Right atrium auricular region (tissue), 2 donors: Measurements from ENCODE around the gene CEP63. TPM values are rescaled to one million over a fixed set of nuclear protein-coding genes. Genes with fewer than 3 reads are reported as not detected.

Experiments
- DNase-seq: peaks from one replicate; pipeline ENCODE4 v3.0.0-alpha.2; 2019; ENCODE audit warnings: low spot score
- H3K27ac ChIP-seq, 2 donors: fragments of 200-600 bp; sonication (generic); 1 replicate in 1 of 2; 2 replicates in 1 of 2; pipeline ENCODE4 v1.5.1; 2016 to 2019
- H3K27me3 ChIP-seq, 2 donors: fragments of 200-600 bp; sonication (generic); one replicate each; pipeline versions ENCODE4 v1.5.1 to v1.6.0; 2017 to 2019
- H3K36me3 ChIP-seq: fragments of 200-600 bp; sonication (generic); one replicate; pipeline ENCODE4 v1.5.1; 2016
- H3K4me1 ChIP-seq, 2 donors: fragments of 200-600 bp; sonication (generic); one replicate each; pipeline versions ENCODE4 v1.5.1 to v1.6.0; 2017 to 2019
- H3K4me3 ChIP-seq, 2 donors: fragments of 200-600 bp; sonication (generic); 1 replicate in 1 of 2; 2 replicates in 1 of 2; pipeline ENCODE4 v1.5.1; 2017 to 2019; ENCODE audit warnings: mild to moderate bottlenecking in 1 of 2, moderate library complexity in 1 of 2
- H3K9me3 ChIP-seq, 2 donors: fragments of 200-600 bp; sonication (generic); one replicate each; pipeline ENCODE4 v1.5.1; 2019
- total RNA-seq, 2 donors: library from RNA; depleted of rRNA; stranded (reverse); fragments of >200 nt; gene quantifications; one replicate each; pipeline ENCODE4 v1.1.0, GENCODE V29; 2016
- TF ChIP-seq, protein P1 (sequence below), 2 donors: fragments of 200-600 bp; sonication (generic); IDR thresholded peaks; one replicate each; pipeline ENCODE4 v1.5.1; 2019; ENCODE audit warnings: antibody characterized with exemption in 2 of 2

Gene CEP63
- total RNA-seq, 2 donors from 2014 or later: 16.1 to 27.8 TPM

DNA sequence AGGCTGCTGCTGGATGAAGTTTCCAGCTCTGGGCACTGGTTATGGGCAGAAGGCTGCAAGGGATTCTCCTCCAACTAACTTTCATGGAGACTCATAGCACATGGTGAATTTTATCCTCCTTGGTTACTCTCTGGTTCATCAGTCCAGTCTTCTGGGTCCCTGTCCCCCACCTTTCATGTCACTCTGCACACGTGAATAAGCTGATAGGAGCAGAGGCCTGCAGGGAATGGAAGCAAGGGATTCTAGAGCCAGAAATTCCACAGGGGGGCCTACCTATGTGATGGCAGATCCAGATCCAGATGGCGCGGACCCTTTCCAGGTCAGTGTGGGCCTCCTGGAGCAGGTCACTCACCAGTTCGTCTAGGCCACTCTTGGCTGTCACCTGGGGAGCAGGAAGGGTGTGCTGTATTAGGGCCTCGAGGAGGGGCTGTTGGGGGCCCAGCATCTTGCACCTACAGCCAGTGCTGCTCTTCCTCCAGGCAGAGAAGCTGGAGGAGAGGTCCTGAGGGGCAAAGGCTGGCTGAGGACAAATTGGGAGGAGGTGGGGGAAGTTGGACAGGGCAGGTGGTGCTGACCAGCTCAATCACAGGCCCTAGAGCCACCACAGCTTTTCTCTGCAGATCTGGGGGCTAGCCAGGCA is 134.7 kb downstream of the CEP63 start:
- no peaks in the 10 kb centered on the region for H3K9me3 ChIP-seq
- TF ChIP-seq, protein P1, sequence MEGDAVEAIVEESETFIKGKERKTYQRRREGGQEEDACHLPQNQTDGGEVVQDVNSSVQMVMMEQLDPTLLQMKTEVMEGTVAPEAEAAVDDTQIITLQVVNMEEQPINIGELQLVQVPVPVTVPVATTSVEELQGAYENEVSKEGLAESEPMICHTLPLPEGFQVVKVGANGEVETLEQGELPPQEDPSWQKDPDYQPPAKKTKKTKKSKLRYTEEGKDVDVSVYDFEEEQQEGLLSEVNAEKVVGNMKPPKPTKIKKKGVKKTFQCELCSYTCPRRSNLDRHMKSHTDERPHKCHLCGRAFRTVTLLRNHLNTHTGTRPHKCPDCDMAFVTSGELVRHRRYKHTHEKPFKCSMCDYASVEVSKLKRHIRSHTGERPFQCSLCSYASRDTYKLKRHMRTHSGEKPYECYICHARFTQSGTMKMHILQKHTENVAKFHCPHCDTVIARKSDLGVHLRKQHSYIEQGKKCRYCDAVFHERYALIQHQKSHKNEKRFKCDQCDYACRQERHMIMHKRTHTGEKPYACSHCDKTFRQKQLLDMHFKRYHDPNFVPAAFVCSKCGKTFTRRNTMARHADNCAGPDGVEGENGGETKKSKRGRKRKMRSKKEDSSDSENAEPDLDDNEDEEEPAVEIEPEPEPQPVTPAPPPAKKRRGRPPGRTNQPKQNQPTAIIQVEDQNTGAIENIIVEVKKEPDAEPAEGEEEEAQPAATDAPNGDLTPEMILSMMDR (IDR thresholded peaks at IDR 0.05): no peak
- peak; percentile 21 for DNase-seq
- H3K27me3 ChIP-seq: no peaks in the 10 kb centered on the region
- no peaks in the 10 kb centered on the region for H3K36me3 ChIP-seq
- no peak overlapping the region for H3K27ac ChIP-seq
- no peak overlapping the region for H3K4me3 ChIP-seq
- no peaks in the 10 kb centered on the region for H3K4me1 ChIP-seq

DNA sequence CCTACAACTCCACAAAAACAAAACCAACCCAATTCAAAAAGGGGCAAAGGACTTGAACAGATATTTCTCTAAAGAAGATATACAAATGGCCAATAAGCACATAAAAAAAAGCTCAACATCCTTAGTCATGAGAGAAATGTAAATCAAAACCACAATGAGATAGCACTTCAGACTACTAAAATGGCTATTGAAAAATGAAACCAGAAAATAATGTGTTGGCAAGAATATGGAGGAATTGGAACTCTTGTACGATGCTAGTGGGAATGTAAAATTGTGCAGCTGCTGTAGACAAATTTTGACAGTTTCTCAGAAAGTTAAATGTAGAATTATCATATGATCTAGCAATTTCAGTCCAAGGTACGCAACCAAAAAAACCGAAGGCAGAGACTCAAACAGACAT is 136.0 kb downstream of the CEP63 start:
- Histone ChIP-seq H3K27me3 (no peaks in the 10 kb centered on the region), H3K9me3 (no peaks in the 10 kb centered on the region), H3K4me1 (no peaks in the 10 kb centered on the region), H3K36me3 (no peaks in the 10 kb centered on the region), H3K27ac (no peak overlapping the region), H3K4me3 (no peak overlapping the region)
- TF ChIP-seq, protein P1 (IDR thresholded peaks at IDR 0.05): no peak
- no peak for DNase-seq

DNA sequence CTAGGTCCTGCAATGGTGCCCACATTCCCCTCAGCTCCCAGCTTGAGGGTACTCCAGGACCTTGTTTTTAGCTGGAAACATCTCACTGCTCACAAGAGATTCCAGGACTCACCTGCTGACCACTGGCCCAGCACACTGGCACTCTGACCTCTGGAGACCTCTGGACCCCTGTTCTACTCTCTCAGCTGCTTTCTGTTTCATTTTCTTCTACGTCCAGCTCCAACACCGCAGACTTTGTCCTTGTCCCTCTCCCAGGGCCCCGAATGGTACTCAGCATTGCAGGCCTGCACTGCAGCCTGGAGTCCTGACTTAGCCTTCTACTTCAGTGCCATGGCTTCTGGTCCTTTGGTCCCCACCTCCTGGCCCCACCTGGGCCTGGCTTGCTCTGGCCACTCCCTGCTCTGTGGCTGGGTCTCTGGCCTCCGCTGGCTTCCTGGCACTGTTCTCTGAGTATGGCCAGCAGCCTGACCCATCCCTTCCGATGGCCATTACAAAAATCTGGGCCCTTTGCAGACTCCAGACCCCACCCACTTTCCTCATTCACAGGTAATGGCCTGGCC is 137.0 kb downstream of the CEP63 start:
- Histone ChIP-seq H3K27ac (no peak overlapping the region), H3K9me3 (no peaks in the 10 kb centered on the region), H3K4me3 (no peak overlapping the region), H3K4me1 (no peaks in the 10 kb centered on the region), H3K36me3 (no peaks in the 10 kb centered on the region), H3K27me3 (no peaks in the 10 kb centered on the region)
- DNase-seq: peak; percentile 9
- TF ChIP-seq, protein P1 (IDR thresholded peaks at IDR 0.05): no peak

DNA sequence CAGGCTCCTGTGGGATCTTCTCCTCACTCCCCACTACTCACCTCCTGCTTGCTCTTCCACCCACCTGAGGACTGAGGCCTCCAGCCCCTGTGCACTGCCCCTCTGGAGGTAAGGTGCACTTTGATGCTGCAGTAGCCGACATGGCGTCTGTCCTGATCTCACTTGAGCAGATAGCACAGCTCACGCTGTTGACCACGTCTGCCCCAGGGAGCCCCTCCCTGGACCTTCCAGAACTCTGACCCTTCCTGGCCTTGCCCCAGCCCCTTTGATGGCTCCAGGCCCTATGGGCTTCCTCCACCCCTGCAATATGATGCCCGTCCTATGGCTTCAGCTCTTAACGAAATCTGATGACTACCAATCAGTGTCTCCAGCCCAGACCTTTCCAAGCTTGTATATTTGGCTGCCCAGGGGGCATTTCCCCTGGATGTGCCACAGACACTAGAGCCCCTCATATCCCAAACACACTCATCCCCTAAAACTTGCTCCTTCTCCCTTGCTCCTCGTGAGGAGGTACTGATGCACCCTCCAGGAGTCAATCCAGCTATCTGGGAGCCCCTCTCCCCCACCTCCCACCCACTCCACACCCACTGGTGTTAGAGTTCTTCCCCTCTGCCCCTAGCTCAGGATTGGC is 137.9 kb downstream of the CEP63 start:
- H3K27ac ChIP-seq: no peak overlapping the region

More for the DNA sequence above, 137.9 kb downstream of the CEP63 start:
- Histone ChIP-seq H3K4me3 (no peak overlapping the region), H3K27me3 (no peaks in the 10 kb centered on the region), H3K36me3 (no peaks in the 10 kb centered on the region), H3K9me3 (no peaks in the 10 kb centered on the region), H3K4me1 (no peaks in the 10 kb centered on the region)
- DNase-seq: peak; percentile 38
- TF ChIP-seq, protein P1 (IDR thresholded peaks at IDR 0.05): no peak

Other genes starting within 250 kb of the CEP63 start
- 10 to 100 TPM; 46.2 to 61.0 TPM for gene RYK, start 235.2 kb upstream of the CEP63 start, total RNA-seq
- 100 to 1,000 TPM in 1 of 2 donors, 10 to 100 TPM in 1; 62.3 to 119 TPM for gene AMOTL2, start 111.6 kb upstream of the CEP63 start, total RNA-seq
- gene ANAPC13, start 72 bp upstream of the CEP63 start, total RNA-seq: 100 to 1,000 TPM in 1 of 2 donors, 10 to 100 TPM in 1; 67.8 to 110 TPM
- under 1 TPM; 0.33 to 0.59 TPM for gene KY, start 165.0 kb downstream of the CEP63 start, total RNA-seq